GM18517 (cell line): ENCODE results near the gene ABCC6.
"Not testable (repeated sequence)": the region's sequence is repeated elsewhere in the genome, so short reads cannot be mapped to it uniquely, and the experiment has no call there.

Experiments used
- ATAC-seq: cut with Tn5 transposase; IDR thresholded peaks from one replicate; pipeline ENCODE4 v1.9.1; 2021; ENCODE audit warnings: mild to moderate bottlenecking, moderate library complexity; ENCODE audit not compliant: unreplicated experiment

Gene ABCC6

DNA sequence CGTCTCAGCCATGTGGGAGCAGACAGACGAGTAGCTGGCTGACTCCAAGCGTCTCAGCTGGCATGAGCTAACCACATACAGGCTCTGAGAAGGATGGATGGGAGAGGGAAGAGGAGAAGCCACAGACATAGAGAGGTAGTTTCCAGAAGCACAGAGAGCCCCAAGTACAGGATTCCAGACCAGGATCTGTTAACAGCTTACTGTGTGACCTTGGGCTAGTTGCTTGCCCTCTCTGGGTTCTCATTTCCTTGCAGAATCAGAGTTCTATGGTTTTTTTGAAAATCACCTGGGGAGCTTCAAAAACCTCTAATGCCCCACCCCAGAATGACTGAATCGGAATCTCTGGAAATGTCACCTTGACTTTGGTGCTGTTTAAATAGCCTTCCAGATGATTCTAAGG lies 60.2 kb downstream of the ABCC6 start:
- no peak for ATAC-seq

DNA sequence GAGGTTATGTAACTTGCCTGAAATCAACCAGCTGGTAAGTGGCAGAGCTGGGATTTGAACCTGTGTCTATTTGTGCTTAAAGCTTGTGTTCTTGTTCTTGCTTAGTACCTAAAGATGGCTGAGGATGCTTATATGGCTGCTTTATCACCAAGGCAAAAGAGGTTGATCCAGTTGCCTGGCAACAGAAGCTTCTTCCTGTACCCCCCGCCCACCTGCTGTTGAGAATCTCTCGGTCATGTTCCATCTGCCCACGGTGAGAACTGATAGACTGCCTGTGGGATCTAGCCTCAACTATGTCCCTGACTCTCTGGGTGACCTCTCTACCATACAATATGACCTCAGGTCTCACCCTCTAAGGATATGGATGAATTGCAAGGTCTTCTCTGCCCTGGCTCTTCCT lies 60.7 kb downstream of the ABCC6 start:
- ATAC-seq, result no peak

DNA sequence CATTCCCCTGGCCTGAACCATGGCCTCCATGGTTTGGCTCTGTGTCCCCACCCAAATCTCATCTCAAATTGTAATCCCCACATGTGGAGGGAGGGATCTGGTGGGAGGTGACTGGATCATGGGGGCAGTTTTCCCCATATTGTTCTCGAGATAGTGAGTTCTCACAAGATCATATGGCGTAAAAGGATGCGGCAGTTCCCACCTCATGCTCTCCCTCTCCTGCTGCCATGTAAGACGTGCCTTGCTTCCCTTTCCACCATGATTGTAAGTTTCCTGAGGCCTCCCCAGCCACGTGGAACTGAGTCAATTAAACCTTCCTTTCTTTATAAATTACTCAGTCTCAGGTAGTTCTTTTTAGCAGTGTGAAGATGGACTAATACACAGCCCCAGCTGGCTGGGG lies 61.5 kb downstream of the ABCC6 start:
- not testable (repeated sequence) for ATAC-seq

DNA sequence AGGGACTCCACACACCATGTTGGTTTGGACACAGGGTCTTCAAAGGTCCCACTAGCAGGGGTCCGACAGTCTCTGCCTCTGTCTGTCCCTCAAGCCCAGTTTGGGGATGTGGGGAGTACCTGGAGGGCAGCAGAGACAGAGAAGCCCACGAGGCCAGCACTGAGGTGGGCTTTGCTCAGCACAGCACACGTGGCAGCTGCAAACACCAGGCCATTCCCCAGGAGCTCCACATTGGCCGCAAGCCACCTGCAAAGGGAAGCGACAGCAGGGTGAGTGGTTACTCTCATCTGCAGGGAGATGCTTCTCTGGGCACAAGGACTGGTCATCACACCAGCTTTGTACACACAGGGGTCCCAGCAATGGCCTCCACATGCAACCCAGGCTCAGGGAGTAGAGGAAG lies 62.0 kb downstream of the ABCC6 start:
- ATAC-seq, result no peak

DNA sequence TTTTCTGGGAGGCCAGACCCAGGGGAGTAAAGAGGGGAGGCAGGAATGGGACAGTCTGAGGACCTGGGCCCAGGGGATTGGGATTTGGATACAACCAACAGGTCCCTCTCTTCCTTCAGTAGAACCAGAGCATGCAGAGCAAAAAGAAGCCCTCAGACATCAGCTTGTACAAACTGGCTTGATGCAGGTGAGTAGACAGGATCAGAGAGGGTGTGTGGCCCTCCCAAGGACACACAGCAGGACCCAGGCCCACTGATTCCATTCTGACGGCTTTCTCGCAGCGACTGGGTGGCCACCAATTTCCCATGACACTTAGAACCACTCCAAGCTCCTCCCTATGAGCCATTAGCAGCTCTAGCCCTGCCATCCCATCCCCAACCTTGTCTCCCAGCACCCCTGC lies 63.6 kb downstream of the ABCC6 start:
- no peak for ATAC-seq

DNA sequence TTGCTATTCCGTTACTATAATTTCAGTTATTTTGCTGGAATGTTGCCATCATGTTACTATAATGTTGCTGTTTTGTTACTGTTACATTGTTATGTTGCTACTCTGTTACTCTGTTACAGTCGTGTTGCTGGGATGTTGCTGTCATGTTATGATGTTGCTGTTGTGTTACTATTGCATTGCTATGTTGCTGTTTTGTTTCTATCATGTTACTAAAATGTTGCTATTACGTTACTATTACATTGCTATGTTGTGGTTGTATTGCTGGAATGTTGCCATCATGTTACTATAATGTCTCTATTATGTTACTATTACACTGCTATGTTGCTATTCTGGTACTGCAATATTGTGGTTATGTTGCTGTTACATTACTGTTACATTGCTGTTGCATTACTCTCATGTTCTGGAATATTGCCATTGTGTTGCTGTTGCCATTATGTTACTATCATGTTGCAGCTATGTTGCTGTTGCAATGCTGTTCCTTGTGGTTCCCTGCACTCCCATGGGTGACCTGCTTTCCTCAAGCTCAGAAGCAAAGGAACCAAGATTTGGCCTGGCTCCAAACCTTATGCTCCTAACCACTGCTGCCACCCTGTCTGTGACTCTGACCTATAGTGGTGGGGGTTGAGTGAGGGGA lies 64.4 kb downstream of the ABCC6 start:
- ATAC-seq, result no peak

DNA sequence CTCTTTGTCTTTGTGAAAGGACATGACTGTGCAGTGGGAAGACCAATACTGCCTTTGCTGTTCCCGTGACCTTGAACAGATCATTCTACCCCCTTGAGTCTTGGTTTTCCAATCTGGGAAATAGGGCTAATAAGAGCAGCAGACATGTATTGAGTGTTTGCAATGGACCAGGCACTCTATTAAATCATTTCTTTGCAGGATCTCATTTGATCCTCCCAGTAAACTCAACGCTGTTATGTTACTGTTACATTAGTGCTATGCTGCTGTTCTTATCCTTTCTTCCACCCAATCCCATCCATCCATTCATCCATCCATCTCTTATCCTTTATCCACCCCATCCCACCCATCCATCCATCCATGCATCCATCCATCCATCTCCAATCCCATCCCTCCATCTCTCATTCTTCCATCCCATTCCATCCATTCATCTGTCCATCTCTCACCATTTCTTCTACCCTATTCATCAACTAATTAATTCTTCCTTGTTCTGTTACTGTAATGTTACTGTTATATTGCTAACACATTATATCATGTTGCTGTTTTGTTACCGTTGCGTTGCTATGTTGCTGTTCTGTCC lies 65.1 kb downstream of the ABCC6 start:
- ATAC-seq, result no peak

DNA sequence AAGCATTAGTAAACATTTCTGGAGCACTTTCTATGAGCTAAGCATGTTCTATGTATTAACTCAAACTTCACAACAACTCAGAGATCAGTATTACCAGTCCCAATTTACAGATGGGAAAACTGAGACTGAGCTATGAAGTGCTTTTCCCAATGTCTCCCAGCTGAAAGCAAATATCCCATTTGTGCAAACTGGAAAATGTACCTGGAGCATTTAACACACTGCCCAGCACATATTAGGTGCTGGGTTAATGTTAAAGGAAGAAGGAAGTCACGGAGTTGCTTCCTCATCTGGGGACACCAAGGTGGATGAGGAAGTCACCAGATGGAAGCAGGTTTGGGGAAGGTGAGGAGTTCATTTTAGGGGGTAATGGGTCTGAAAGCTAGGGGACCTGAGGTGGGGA lies 66.1 kb downstream of the ABCC6 start:
- no peak for ATAC-seq

DNA sequence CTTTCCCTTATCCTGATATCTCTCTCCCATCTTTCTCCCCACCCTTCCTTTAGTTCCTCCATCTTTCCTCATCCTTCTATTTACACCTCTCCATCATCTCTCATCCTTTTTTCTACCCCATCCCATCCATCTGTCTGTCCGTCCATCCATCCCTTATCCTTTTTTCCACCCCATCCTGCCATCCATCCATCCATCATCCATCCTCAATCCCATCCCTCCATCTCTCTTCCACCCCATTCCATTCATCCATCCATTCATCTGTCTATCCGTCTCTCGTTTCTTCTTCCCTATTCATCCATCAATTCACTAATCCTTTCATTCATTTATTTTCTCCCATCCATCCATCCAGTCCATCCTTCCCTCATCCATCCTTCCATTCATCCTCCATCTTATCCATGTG lies 68.1 kb downstream of the ABCC6 start:
- no peak for ATAC-seq

DNA sequence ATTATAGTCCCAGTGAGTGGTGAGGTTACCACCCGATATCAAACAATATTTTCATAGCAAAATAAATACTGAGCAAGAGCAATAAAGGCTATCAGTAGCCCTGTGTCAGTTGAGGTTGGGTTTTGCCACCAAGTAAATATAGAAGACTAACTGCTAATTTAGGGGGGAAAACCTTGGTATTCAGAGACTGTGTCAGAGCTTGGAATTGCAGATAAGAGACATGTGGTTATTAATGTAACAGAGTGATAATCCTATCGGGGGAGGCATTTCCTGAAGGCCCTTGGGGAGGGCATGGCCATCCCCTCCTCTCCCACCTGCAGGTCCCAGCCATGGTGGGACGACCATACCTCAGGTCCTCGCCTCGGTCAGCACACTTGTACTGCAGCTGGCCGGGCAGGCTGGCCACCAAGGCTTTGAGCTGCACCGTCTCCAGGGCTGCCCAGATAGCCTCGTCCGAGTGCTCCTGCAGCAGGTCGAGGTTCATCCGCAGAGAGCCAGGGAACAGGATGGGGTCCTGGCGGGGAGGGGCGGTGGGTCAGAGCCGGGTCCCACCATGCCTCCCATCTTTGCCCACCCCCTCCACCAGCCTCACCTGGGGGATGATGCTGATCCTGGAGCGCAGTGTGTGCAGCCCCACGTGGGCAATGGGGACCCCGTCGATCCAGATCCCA lies 68.9 kb downstream of the ABCC6 start:
- no peak for ATAC-seq

DNA sequence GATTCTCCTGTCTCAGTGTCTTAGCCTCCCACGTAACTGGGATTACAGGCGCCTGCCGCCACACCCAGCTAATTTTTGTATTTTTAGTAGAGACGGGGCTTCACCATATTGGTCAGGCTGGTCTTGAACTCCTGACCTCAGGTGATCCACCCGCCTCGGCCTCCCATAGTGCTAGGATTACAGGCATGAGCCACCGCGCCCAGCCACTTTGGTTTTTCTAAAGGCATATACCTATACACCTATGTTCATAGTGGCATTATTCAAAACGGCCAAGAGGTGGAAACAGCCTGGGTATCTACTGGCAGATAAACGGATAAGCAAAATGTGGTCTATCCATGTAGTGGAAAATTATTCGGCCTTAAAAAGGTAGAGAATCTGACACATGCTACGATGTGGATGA lies 70.3 kb downstream of the ABCC6 start:
- not testable (repeated sequence) for ATAC-seq

DNA sequence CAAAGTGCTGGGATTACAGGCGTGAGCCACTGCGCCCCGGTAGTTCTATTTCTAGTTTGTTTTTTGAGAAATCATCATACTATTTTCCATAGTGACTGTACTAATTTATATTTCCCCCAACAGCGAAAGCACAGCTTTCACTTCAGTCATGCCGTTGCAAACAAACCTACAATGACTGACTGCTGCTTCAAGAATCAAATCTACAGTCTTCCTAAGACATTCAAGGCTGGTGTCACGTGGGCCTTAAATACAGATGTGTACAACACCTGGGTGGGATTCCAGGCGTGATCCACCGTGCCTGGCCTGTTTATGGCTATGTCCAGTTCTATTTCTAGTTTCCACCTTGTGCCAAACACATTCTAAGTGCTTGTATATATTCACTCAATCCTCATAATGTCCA lies 72.0 kb downstream of the ABCC6 start:
- no peak for ATAC-seq

DNA sequence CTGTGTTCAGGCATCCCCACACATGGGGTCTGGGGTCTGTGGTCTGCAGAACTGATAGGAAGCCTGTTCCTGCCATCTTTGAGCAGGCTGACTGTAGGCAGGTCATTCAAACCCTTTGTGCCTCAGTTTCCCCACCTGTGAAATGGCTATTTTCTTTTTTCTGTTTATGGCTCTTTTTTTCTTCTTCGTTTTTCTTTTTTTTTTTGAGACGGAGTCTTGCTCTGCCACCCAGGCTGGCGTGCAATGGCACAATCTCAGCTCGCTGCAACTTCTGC lies 72.5 kb downstream of the ABCC6 start:
- no peak for ATAC-seq

DNA sequence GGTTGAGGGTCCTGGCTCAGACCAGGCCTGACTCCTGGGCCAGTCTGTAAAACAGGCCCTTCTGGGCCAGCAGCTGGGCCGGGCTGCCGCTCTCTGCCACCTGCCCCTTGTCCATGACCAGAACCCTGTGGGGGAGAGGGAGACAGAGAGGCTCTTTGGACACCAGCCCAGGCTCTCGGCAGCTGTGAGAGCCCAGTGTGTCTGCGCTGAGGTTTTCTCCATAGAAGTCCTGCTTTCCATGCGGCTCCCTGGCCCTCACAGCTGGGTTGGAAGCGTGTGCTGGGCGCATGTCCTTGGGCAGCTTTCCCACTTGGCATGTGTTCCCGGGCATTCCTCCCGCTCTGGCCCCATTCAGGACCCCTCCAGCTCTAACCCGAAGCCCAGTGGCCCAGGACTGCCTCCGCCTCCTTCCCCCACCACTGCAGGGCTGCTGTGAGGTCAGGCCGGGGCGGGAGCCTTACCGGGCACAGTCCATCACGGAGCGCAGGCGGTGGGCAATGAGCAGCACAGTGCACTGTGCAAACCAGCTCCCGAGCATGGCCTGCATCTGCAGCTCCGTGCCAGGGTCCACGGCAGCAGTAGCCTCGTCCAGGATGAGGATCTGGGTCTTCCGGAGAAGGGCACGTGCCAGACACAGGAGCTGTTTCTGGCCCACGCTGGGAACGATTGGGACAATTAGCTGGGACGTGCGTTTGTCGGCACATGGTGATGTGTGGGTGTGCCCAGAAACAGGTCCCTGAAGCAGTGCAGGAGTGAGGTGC lies 73.0 kb downstream of the ABCC6 start:
- no peak for ATAC-seq

DNA sequence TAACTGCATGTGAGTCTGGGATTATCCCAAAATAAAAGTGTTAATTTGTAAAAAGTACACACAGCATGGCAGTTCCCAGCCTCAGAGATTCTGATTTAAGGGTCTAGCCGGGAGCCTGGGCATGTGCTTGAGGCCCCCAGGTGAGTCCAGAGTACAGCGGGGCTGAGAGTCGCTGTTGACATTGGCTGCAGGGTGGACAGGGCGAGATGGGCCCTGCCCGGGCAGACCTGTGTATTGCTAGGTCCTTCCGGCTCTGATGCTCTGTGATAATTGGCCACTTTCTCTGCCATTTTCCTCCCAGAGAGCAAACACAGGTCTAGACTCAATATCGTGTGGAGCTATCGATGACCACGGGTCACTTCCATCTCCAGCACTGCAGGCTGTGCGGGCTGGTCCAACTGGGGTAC lies 73.6 kb downstream of the ABCC6 start:
- ATAC-seq, result no peak

DNA sequence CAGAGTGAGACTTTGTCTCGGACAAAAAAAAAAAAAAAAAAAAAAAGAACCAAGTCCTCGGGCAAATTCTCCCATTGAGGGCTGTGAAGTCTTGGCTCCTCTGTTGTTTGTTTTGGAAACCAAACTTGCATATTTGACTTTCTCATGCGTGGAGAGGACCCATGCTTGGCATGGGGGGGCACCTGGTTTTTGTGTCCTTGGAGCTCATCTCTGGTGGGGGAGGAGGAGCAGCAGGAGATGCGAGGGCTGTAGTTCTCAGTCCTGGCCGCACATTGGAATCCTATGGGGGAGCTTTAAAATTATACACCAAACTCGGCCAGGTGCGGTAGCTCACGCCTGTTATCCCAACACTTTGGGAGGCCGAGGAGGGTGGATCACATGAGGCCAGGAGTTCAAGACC lies 74.5 kb downstream of the ABCC6 start:
- ATAC-seq, result no peak

DNA sequence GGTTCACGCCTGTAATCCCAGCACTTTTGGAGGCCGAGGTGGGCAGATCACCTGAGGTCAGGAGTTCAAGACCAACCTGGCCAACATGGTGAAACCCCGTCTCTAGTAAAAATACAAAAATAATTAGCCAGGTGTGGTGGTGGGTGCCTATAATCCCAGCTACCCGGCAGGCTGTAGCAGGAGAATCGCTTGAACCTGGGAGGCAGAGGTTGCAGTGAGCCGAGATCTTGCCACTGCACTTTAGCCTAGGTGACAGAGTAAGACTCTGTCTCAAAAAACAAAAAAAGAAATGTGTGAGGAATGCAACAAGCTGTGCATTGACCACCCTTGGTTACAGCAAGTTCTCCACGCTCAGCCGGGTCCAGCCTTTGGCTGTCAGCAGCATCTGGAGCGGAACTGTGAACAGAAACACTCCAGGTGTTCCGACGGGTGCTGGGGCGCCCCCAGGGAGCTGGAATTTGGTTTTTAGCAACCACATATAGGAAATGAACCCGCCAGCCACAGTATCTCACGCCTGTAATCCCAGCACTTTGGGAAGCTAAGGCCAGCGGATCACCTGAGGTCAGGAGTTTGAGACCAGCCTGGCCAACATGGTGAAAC lies 75.2 kb downstream of the ABCC6 start:
- ATAC-seq, result not testable (repeated sequence)

DNA sequence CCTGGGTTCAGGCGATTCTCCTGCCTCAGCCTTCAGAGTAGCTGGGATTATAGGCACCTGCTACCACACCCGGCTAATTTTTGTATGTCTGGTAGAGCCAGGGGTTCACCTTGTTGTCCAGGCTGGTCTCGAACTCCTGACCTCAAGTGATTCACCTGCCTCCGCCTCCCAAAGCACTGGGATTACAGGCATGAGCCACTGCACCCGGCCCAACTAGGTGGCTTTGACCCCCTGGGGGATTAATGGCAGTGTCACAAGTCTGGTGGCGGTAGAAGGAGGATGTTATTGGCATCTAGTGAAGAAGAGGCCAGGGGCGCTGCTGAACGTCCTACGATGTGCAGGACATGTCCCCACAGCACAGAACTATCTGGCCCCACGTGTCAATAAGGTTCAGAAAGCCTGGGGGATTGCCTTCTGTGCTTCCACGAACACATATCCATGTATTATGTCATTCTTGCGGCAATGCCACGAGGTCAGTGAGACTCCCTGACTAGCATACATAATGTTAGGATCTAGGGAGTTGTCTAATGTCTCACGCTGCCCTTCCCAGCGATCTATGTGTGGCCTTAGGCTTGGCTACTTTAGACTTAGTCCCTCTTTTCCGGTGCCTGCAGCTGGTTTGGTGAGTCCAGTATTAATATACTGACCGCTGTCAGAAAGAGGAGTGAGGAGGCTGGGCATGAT lies 75.8 kb downstream of the ABCC6 start:
- no peak for ATAC-seq

DNA sequence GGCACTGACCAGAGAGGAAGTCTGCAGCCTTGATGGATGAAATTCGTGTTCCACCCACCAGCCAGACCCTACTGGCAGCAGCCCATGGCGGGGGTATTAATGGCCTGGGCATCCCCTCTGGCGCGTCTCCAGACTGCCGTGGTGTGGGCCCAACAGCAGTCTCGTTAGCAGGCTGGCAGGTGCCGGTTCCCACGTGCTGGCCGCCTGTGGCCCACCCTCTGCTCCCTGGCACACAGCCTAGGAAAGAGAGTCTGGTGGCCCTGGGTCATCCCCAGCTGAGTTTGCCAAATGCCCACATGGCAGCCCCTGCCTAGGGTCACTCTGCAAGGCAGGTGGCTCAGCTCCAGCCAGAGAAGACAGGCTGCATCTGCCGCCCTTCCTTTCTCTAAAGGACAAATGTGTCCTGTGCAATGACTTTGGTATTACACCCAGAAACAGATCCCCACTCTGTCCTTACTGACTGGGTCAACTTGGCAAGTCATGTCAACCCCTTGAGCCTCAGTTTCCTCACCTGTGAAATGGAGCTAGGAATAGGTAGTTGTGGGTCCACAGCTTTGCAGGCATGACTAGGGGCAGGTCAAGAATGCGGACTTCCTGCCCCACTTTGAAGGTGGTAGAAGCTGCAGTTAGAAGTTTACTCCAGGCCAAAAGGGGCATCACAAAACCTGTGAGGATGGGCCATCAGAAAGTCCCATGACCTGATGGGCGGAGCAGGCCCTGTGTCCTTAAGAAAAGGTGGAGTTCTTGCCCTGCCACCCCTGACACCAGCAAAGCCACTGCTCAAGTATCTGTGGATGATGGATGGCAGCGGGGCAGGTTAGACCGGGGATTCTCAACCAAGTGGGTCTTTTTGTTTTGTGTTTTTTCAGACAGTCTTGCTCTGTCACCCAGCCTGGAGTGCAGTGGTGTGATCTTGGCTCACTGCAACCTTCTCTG lies 76.6 kb downstream of the ABCC6 start:
- ATAC-seq, result no peak

DNA sequence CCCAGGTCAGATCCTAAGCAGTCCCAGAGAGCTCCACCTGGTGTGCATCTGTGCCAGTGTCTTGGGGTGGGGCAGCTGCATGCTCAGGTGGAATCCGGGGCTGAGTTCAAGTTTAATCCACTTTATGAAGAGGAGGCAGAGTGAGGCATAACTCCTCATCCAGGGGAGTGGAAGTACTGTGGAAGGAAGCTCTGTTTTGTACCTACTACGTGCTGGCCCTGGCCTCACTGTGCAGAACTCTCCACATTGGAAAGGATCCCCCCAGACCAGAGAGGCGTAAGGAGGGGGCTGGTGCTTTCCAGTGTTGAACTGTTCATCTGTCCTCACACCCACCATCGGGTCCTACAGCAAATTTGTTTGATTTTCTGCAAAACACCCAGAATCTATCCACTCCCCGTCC lies 78.0 kb downstream of the ABCC6 start:
- ATAC-seq, result no peak
